Eye (tissue), 1 donor: ENCODE data around the gene FMNL2.
"Not testable (repeated sequence)": the region's sequence is repeated elsewhere in the genome, so short reads cannot be mapped to it uniquely, and the experiment has no call there.

Source experiments
- DNase-seq: peaks from one replicate; pipeline ENCODE4 v3.0.0-alpha.2; 2015

Gene FMNL2

GRCh38 chr2:152474523-152474922 is 139.5 kb downstream of the FMNL2 start:
- DNase-seq = not testable (repeated sequence)

DNA sequence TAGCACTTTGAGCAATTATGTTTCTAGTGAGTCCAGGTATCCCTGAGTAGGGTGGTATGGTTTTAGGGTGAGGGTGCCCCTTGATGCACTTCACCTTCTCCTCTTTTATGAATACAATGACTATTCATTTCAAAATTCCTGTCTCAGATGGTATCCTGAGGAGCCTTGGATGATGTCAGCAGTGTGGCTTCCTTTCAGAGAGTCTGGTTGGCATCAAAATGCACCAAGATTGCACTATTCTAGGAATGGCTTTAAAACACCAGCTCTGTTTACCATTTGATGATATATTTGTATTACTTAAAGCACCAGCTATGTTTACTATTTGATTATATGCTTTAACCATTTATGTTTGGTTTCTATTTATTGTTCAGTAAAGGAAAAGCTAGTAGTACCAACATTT is 141.0 kb downstream of the FMNL2 start:
- DNase-seq = no peak

GRCh38 chr2:152477347-152478092 is 142.5 kb downstream of the FMNL2 start:
- DNase-seq = no peak

- no peak for DNase-seq
These were observed 144.3 kb downstream of the FMNL2 start for GRCh38 chr2:152479282-152479681.

DNA sequence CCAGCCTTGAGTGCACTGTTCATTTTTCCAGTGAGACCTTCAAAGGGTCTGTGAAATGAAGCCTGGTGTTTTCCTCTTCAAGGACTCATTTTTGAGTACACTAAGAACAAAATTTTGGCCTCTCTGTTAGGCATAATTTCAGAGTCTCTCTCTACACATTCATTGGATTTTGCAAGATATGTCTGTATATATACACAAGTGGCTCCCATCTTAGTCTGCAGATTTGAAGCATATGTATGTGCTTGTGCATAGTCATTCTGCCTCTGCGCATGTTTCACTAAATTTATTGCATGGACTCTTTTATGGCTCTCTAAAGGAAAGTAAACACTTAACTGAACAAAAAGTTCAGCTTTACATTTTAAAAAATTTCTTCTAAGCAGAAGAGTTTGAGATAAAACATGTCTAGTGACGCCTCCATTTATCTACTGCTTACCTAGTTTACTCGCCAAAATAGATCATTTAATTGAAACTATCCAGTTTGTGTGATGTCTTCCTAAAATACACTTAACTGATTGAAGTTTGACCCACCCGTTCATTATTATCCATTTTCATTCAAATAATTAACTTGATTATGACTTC is 145.9 kb downstream of the FMNL2 start:
- no peak for DNase-seq

- DNase-seq = no peak
These were observed 147.1 kb downstream of the FMNL2 start for GRCh38 chr2:152481881-152482583.

DNA sequence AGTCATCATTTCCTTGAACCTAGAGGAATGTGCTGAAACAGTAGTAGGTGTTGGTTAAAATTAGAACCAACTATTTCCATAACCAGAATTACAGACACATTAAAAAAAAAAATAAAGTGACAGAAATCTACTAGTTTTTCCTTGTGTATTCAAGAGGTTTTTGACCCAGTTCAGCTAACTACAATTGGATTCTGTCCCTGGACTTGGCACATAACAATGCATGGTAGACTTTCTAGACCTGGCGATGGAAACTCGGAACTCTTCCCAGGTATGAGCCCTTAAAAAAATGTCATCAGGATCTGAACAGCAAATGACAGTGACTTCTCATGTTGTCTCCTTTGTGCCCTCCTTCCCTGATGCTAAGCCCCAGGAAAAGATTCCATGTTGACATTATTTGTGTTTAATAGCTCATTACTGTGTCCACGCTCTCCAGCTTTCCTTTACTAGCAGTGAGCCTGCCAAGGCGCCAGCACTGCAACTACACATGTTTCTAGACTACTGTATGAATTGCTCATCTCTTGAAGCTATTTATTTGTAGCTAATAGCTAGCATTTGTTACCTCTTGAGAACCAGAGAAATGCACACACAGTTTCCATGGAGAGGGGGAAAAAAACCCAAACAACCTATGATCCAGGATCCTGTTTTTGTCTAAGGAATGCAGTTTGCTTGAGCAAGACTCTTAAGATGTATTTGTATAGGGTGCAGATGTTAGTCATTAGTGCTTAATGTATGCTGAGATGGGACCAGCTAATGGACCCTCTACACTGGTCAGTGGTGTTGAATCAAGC is 148.5 kb downstream of the FMNL2 start:
- peak; percentile 48 for DNase-seq

DNA sequence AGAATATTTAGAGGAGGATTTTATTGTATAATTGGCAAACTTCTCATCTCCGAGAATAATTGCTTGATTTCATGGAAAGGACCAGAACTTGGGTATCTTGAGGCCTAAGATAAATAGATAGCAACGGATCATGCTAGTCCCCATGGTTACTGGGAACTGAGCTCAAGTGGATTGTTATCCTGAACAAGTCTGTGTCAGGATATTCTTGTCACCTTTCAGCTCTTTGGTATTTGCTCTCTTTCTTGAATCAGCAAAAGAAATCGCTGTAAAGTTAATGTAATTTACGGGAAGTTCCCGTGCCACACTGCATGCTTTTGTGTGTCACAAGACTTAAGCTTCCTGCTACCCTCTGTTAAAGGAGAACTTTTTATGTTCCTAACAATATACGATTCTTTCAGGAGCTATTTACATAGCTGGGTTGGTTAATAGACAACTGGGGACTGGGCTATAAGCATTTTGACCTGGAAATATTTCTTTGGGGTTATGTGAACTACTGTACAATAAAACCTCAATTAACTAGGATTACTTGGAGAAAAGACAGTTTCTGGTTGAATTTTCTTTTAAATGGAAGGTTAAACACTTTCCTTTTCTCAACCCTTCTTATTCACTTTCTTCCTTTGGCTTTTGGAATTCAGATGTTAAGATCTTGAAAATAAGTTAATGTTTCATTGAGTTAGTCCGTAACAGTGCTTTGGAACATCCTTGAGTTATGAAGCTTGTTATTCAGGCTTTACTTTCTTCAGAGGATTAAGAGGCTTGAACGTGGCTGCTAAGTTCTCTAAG is 151.2 kb downstream of the FMNL2 start:
- no peak for DNase-seq

DNA sequence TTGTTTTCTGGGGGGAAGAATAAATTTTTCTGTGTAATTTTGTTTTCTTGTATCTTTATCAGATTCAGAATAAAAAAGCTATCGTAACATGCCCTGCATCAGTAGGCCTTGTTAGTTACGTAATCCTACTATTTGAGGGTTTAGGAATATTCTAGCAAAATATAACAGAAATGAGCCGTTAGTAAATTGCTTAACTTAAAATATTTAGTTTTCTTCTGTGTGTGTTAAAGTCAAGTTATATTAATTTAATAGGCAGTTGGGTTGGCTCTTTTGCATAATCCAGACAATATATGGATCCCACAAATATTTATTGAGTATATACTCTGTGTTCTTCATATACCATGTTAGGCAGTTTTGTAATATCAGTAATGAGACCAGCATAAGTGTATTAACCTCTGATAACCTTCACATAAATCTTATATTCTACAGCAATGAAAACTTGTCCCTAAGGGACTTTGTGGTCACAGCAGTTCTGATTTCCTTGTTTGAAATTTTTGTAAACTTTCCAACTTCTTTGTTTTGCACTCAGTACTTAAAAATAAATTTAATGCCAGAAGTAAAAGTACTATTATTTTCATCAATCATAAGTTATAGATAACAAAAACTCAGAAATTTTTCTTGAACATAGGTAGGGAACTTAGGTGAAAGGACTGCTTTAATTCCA is 151.9 kb downstream of the FMNL2 start:
- no peak for DNase-seq

- DNase-seq = no peak
These were observed 153.1 kb downstream of the FMNL2 start for GRCh38 chr2:152488075-152488474.

GRCh38 chr2:152489364-152489763 is 154.4 kb downstream of the FMNL2 start:
- DNase-seq = no peak

GRCh38 chr2:152490686-152491455 is 155.9 kb downstream of the FMNL2 start:
- no peak for DNase-seq

DNA sequence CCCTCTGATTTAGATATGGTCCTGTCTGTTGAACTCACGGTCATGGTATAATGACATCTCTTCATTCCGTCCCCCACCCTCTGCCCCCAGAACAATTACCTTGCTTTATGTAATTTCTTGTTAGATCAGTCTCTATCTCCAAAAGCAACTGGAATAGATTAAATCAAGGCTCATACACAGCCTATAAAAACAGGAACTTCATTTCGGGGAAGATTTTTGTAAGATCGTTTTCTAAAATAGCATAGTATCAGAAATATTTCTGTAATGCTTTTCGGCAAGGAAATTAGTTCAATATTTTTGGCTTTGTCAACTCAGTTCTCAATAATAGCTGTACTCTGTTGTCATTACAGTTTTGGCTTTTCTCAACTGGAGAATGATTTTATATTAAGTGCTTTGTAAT is 157.2 kb downstream of the FMNL2 start:
- DNase-seq = no peak

- DNase-seq = no peak
These were observed 157.9 kb downstream of the FMNL2 start for GRCh38 chr2:152492911-152493310.

- DNase-seq = no peak
These were observed 158.4 kb downstream of the FMNL2 start for GRCh38 chr2:152493417-152493816.

- no peak for DNase-seq
These were observed 159.1 kb downstream of the FMNL2 start for GRCh38 chr2:152493945-152494528.

DNA sequence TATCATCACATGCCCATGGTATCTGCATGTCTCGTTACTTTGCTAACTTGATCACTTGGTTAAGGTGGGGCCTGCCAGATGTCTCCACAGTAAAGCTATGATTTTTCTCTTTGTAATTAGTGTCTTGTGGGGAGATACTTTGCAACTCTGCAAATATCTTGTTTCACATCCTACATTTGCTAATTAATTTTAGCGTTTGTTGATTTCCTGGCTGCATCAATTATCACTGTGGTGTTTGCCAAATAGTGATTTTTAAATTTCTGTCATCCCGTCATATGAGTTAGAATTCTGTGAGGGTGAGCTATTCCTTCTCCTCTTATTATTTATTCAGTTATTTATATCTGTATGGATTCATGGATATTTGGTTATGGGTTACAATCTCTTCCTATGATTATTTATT is 161.4 kb downstream of the FMNL2 start:
- DNase-seq = no peak

DNA sequence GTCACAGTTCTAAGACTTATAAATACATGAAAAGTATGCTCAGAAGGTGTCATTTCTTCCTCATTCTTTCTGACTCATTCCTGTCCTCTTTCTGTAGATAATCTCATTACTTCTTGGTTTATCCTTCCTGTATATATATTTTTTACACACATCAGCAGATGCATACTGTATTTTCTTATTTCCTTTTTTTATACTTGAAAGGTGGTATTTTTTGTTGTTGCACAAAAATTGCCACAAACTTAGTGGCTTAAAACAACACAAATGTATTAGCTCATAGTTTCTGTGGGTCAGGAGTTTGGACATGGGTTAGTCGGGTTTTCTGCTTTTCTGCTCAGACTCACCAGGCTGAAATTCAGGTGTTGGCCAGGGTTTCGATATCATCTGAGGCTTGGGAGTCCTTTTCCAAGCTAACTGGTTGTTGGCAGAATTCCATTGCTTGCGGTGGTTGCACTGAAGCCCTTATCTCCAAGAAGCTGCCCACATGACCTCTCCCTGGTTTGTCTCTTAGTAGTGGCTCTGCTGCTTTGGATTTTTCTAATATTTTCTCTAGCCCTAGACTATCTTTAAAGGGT is 162.6 kb downstream of the FMNL2 start:
- DNase-seq = no peak

- DNase-seq = no peak
These were observed 164.4 kb downstream of the FMNL2 start for GRCh38 chr2:152499331-152499816.
